ENCODE measurements around the gene FREM1.

- TF ChIP-seq, protein P1, sequence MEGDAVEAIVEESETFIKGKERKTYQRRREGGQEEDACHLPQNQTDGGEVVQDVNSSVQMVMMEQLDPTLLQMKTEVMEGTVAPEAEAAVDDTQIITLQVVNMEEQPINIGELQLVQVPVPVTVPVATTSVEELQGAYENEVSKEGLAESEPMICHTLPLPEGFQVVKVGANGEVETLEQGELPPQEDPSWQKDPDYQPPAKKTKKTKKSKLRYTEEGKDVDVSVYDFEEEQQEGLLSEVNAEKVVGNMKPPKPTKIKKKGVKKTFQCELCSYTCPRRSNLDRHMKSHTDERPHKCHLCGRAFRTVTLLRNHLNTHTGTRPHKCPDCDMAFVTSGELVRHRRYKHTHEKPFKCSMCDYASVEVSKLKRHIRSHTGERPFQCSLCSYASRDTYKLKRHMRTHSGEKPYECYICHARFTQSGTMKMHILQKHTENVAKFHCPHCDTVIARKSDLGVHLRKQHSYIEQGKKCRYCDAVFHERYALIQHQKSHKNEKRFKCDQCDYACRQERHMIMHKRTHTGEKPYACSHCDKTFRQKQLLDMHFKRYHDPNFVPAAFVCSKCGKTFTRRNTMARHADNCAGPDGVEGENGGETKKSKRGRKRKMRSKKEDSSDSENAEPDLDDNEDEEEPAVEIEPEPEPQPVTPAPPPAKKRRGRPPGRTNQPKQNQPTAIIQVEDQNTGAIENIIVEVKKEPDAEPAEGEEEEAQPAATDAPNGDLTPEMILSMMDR (IDR thresholded peaks at IDR 0.05; ENCODE audit: insufficient read depth, low read length, poor library complexity, severe bottlenecking): no peak
- TF ChIP-seq EZH2phosphoT487 (conservative IDR thresholded peaks at IDR 0.05; ENCODE audit: low read length): no peak
Measured at GRCh38 chr9:14687042-14687719, 223.0 kb downstream of the FREM1 start.

Data from SU-DHL-6 (cell line).